Transverse colon (tissue), 4 donors: ENCODE results near the gene KAZALD1.

Experiments
- CTCF ChIP-seq, 5 experiments: fragments of 200-600 bp in 3 of 5; fragments of 450-650 bp in 2 of 5; sonication (generic) in 3 of 5; IDR thresholded peaks; 1 replicate in 2 of 5; 2 replicates in 3 of 5; pipeline ENCODE4 v1.5.1; 2016 to 2017; ENCODE audit warnings: antibody characterized with exemption in 5 of 5, inconsistent platforms in 3 of 5, mild to moderate bottlenecking in 2 of 5, moderate library complexity in 1 of 5
- POLR2A ChIP-seq: fragments of 450-650 bp; IDR thresholded peaks from one replicate; pipeline ENCODE4 v1.6.1; 2016; ENCODE audit warnings: antibody characterized with exemption, mild to moderate bottlenecking, moderate library complexity
- POLR2AphosphoS5 ChIP-seq, 3 donors: sonication (generic); formaldehyde crosslinking; IDR thresholded peaks; one replicate each; pipeline ENCODE4 v1.6.1; 2016; ENCODE audit warnings: antibody characterized with exemption in 3 of 3

- no peak for TF ChIP-seq CTCF (IDR thresholded peaks at IDR 0.05)
- no peak for TF ChIP-seq POLR2A
- no peak for TF ChIP-seq POLR2AphosphoS5 (IDR thresholded peaks at IDR 0.05)
Observed at GRCh38 chr10:101047268-101047667, 14.5 kb upstream of the KAZALD1 start.
